ENCODE results near the gene ITGA5.

GRCh38 chr12:54409267-54409666 lies 9.8 kb downstream of the ITGA5 start:
- no peak for TF ChIP-seq POLR2AphosphoS5 (IDR thresholded peaks at IDR 0.05; ENCODE audit: low read depth, low read length)
- TF ChIP-seq CEBPB (IDR thresholded peaks at IDR 0.05; ENCODE audit: low read depth) = no peak
- no peak for TF ChIP-seq CBX3 (IDR thresholded peaks at IDR 0.05; ENCODE audit: low read depth)
- TF ChIP-seq CTCF (IDR thresholded peaks at IDR 0.05 in 2 of 3, conservative IDR thresholded peaks at IDR 0.05 in 1 of 3; ENCODE audit: borderline replicate concordance in 1 of 3, insufficient read depth in 1 of 3, low read depth in 2 of 3, low read length in 2 of 3) = no peak
- TF ChIP-seq EZH2 (IDR thresholded peaks at IDR 0.05) = no peak
